GM12891 (cell line): ENCODE data around the gene OR12D2.

Experiments used
- PAX5 ChIP-seq: IDR thresholded peaks from 2 replicates; pipeline ENCODE4 v1.6.1; 2011; ENCODE audit warnings: low read length, moderate library complexity, mild to moderate bottlenecking; ENCODE audit not compliant: insufficient read depth, severe bottlenecking
- POLR2A ChIP-seq: IDR thresholded peaks from 2 replicates; pipeline ENCODE4 v1.6.1; 2011; ENCODE audit warnings: low read depth, low read length, control low read depth
- POLR2AphosphoS5 ChIP-seq: IDR thresholded peaks from 2 replicates; pipeline ENCODE4 v1.6.1; 2011; ENCODE audit warnings: low read depth, low read length, control low read depth
- POU2F2 ChIP-seq: IDR thresholded peaks from 2 replicates; pipeline ENCODE4 v1.6.1; 2011; ENCODE audit warnings: low read depth, mild to moderate bottlenecking, control low read depth, low read length, moderate library complexity
- SPI1 ChIP-seq: IDR thresholded peaks from 2 replicates; pipeline ENCODE4 v1.6.1; 2011; ENCODE audit warnings: low read depth, low read length, control low read depth
- TAF1 ChIP-seq: IDR thresholded peaks from 2 replicates; pipeline ENCODE4 v1.6.1; 2011; ENCODE audit warnings: low read depth, low read length, control low read depth

- no peak for TF ChIP-seq POLR2A
- no peak for TF ChIP-seq POLR2AphosphoS5
- TF ChIP-seq TAF1, result no peak
- no peak for TF ChIP-seq POU2F2
- TF ChIP-seq PAX5, result no peak
- no peak for TF ChIP-seq SPI1
These were observed 4.1 kb downstream of the OR12D2 start for GRCh38 chr6:29399525-29399924.
